ENCODE measurements around the gene RAB40B.

GRCh38 chr17:82693168-82693867 lies 5.2 kb downstream of the RAB40B start:
- TF ChIP-seq CTCF (IDR thresholded peaks at IDR 0.05; ENCODE audit: low read depth, low read length) (no peak), EZH2phosphoT487 (IDR thresholded peaks at IDR 0.05; ENCODE audit: low read depth) (no peak)
